GM12878 (cell line): ENCODE data around the gene MYO9B. TPM values are rescaled to one million over a fixed set of nuclear protein-coding genes. Genes with fewer than 3 reads are reported as not detected.

Experiments
- ATF7 ChIP-seq: fragments of 450-650 bp; IDR thresholded peaks from 2 replicates; pipeline ENCODE4 v1.6.1; 2016; ENCODE audit warnings: low read depth, mild to moderate bottlenecking
- CEBPB ChIP-seq, 2 experiments: fragments of 150-350 bp in 1 of 2; IDR thresholded peaks; 2 replicates each; pipeline ENCODE4 v1.6.1; 2012 to 2014; ENCODE audit warnings: low read depth in 2 of 2, low read length in 2 of 2, borderline replicate concordance in 1 of 2, inconsistent platforms in 1 of 2
- DPF2 ChIP-seq: fragments of 450-650 bp; IDR thresholded peaks from 2 replicates; pipeline ENCODE4 v1.6.1; 2017; ENCODE audit warnings: mild to moderate bottlenecking
- E4F1 ChIP-seq: fragments of 450-650 bp; IDR thresholded peaks from 2 replicates; pipeline ENCODE4 v1.6.1; 2018; ENCODE audit warnings: borderline replicate concordance, mild to moderate bottlenecking; ENCODE audit not compliant: partially characterized antibody
- ELK1 ChIP-seq: IDR thresholded peaks from 2 replicates; pipeline ENCODE4 v1.6.1; 2012; ENCODE audit warnings: low read depth, low read length, improper control_type of control experiment
- IRF5 ChIP-seq: fragments of 450-650 bp; IDR thresholded peaks from 2 replicates; pipeline ENCODE4 v1.6.1; 2017; ENCODE audit warnings: borderline replicate concordance
- JUND ChIP-seq: IDR thresholded peaks from 2 replicates; pipeline ENCODE4 v1.6.1; 2012; ENCODE audit warnings: low read depth, mild to moderate bottlenecking, low read length, improper control_type of control experiment, moderate library complexity
- KDM1A ChIP-seq: fragments of 200-600 bp; sonication (generic); IDR thresholded peaks from 2 replicates; pipeline ENCODE4 v1.6.1; 2016; ENCODE audit warnings: borderline replicate concordance
- LARP7 ChIP-seq: fragments of 450-650 bp; IDR thresholded peaks from 2 replicates; pipeline ENCODE4 v1.6.1; 2017; ENCODE audit warnings: mild to moderate bottlenecking
- NFIC ChIP-seq: IDR thresholded peaks from 2 replicates; pipeline ENCODE4 v1.6.1; 2012; ENCODE audit warnings: low read depth, mild to moderate bottlenecking, inconsistent platforms, low read length, moderate library complexity
- NR2C2 ChIP-seq: IDR thresholded peaks from 2 replicates; pipeline ENCODE4 v1.6.1; 2011; ENCODE audit warnings: borderline replicate concordance, low read depth; ENCODE audit not compliant: control insufficient read depth, insufficient read length
- RAD21 ChIP-seq: IDR thresholded peaks from 2 replicates; pipeline ENCODE4 v1.6.1; 2011; ENCODE audit warnings: mild to moderate bottlenecking, low read depth, low read length, moderate library complexity; ENCODE audit not compliant: insufficient read depth
- RAD51 ChIP-seq: fragments of 450-650 bp; IDR thresholded peaks from 2 replicates; pipeline ENCODE4 v1.6.1; 2016; ENCODE audit warnings: moderate library complexity, mild to moderate bottlenecking, inconsistent platforms
- SRF ChIP-seq, 2 experiments: IDR thresholded peaks; 2 replicates each; pipeline ENCODE4 v1.6.1; 2011; ENCODE audit warnings: low read depth in 2 of 2, low read length in 2 of 2, mild to moderate bottlenecking in 1 of 2, moderate library complexity in 1 of 2
- YY1 ChIP-seq: IDR thresholded peaks from 2 replicates; pipeline ENCODE4 v1.6.1; 2011; ENCODE audit warnings: low read depth, mild to moderate bottlenecking, low read length
- ZBTB33 ChIP-seq: fragments of 450-650 bp; IDR thresholded peaks from 2 replicates; pipeline ENCODE4 v1.6.1; 2017; ENCODE audit warnings: mild to moderate bottlenecking
- ZNF622 ChIP-seq: fragments of 450-650 bp; IDR thresholded peaks from 2 replicates; pipeline ENCODE4 v1.6.1; 2017; ENCODE audit warnings: mild to moderate bottlenecking, inconsistent platforms
- ZSCAN29 ChIP-seq: fragments of 450-650 bp; IDR thresholded peaks from 2 replicates; pipeline ENCODE4 v1.6.1; 2017; ENCODE audit warnings: mild to moderate bottlenecking, moderate library complexity
- polyA plus RNA-seq, 11 experiments: library from polyadenylated mRNA; depleted of rRNA in 4 of 11; unstranded in 6 of 11; stranded (reverse) in 5 of 11; fragments of >200 nt; fragmentation: Nextera tagmentation in 4 of 11; fragmentation: Illumina TruSeq in 1 of 11; extraction: Ambion mirVana in 4 of 11; extraction: Trizol in 1 of 11; gene quantifications; 1 replicate in 1 of 11; 2 replicates in 10 of 11; pipeline versions ENCODE4 v1.2.1 to v1.2.3, GENCODE V29; 2011 to 2016; ENCODE audit warnings: inconsistent platforms in 2 of 11, missing spikeins in 2 of 11, low read depth in 1 of 11
- total RNA-seq, 4 experiments: library from RNA; depleted of rRNA in 3 of 4; stranded (reverse); fragments of >200 nt in 3 of 4; fragmentation: Illumina TruSeq in 1 of 4; extraction: Trizol in 1 of 4; gene quantifications; 2 replicates each; pipeline versions ENCODE4 v1.2.1 to v1.2.3, GENCODE V29; 2013 to 2021
- TF ChIP-seq, protein P1 (sequence below): fragments of 450-650 bp; IDR thresholded peaks from 2 replicates; pipeline ENCODE4 v1.6.1; 2016; ENCODE audit warnings: mild to moderate bottlenecking
- TF ChIP-seq, protein P2 (sequence below): IDR thresholded peaks from 2 replicates; pipeline ENCODE4 v1.6.1; 2011; ENCODE audit warnings: low read depth, low read length, improper control_type of control experiment, borderline replicate concordance
- TF ChIP-seq, protein P3 (sequence below): IDR thresholded peaks from 2 replicates; pipeline ENCODE4 v1.6.1; 2012; ENCODE audit warnings: low read depth, low read length, improper control_type of control experiment

Gene MYO9B
- total and polyA plus RNA-seq, 10 of the 15 experiments (the other 5 are each of a cell fraction or from before 2014, with no cell fraction given): 5.4 to 165 (median 45.8) TPM

DNA sequence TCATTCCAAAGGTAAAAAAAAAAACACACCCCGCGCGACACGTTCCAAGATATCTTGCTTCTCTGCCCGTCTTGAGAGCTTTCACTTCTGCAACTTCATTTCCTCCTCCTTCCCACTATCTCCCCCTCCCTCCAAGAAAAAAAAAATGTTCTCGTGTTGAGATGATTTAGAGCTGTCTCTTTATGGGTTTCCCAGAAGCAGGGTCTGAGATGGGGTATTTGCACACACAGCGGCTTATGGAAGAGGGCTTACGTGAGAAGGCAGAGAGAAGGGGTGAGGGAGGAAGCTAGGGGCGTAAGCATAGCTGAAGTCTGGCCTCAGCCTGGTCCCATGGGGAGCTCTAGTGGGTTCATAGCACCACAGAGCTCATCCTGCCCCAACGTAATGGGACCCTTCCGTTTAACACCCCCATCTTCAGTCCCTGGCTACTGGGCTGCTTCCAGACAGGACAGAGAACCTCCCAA lies 108.3 kb downstream of the MYO9B start (continued):
- TF ChIP-seq, protein P1, sequence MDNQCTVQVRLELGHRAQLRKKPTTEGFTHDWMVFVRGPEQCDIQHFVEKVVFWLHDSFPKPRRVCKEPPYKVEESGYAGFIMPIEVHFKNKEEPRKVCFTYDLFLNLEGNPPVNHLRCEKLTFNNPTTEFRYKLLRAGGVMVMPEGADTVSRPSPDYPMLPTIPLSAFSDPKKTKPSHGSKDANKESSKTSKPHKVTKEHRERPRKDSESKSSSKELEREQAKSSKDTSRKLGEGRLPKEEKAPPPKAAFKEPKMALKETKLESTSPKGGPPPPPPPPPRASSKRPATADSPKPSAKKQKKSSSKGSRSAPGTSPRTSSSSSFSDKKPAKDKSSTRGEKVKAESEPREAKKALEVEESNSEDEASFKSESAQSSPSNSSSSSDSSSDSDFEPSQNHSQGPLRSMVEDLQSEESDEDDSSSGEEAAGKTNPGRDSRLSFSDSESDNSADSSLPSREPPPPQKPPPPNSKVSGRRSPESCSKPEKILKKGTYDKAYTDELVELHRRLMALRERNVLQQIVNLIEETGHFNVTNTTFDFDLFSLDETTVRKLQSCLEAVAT: no peak
- TF ChIP-seq SRF (IDR thresholded peaks at IDR 0.05; ENCODE audit: low read depth in 2 of 2, low read length in 2 of 2) (no peak), RAD51 (no peak), LARP7 (no peak), IRF5 (no peak), KDM1A (no peak), DPF2 (no peak), E4F1 (no peak), ZBTB33 (no peak), ATF7 (no peak), JUND (no peak), NFIC (peak; percentile 39; the same call in 1 of the 2 replicates), RAD21 (0 out of 2 replicates have a peak, but pooled peaks have one; percentile 17), ZNF622 (no peak), ELK1 (no peak), ZSCAN29 (no peak), CEBPB (IDR thresholded peaks at IDR 0.05; ENCODE audit: borderline replicate concordance in 1 of 2, low read depth in 2 of 2, low read length in 2 of 2) (no peak), YY1 (no peak), NR2C2 (no peak)
- TF ChIP-seq, protein P2, sequence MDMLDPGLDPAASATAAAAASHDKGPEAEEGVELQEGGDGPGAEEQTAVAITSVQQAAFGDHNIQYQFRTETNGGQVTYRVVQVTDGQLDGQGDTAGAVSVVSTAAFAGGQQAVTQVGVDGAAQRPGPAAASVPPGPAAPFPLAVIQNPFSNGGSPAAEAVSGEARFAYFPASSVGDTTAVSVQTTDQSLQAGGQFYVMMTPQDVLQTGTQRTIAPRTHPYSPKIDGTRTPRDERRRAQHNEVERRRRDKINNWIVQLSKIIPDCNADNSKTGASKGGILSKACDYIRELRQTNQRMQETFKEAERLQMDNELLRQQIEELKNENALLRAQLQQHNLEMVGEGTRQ: no peak
- TF ChIP-seq, protein P3, sequence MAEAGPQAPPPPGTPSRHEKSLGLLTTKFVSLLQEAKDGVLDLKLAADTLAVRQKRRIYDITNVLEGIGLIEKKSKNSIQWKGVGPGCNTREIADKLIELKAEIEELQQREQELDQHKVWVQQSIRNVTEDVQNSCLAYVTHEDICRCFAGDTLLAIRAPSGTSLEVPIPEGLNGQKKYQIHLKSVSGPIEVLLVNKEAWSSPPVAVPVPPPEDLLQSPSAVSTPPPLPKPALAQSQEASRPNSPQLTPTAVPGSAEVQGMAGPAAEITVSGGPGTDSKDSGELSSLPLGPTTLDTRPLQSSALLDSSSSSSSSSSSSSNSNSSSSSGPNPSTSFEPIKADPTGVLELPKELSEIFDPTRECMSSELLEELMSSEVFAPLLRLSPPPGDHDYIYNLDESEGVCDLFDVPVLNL: no peak
